GM18502 (cell line): ENCODE results near the gene EVA1C.
"Not testable (repeated sequence)": the region's sequence is repeated elsewhere in the genome, so short reads cannot be mapped to it uniquely, and the experiment has no call there.

Experiments
- ATAC-seq: cut with Tn5 transposase; IDR thresholded peaks from one replicate; pipeline ENCODE4 v1.9.1; 2021; ENCODE audit warnings: mild to moderate bottlenecking; ENCODE audit not compliant: unreplicated experiment, poor library complexity

The EVA1C gene

DNA sequence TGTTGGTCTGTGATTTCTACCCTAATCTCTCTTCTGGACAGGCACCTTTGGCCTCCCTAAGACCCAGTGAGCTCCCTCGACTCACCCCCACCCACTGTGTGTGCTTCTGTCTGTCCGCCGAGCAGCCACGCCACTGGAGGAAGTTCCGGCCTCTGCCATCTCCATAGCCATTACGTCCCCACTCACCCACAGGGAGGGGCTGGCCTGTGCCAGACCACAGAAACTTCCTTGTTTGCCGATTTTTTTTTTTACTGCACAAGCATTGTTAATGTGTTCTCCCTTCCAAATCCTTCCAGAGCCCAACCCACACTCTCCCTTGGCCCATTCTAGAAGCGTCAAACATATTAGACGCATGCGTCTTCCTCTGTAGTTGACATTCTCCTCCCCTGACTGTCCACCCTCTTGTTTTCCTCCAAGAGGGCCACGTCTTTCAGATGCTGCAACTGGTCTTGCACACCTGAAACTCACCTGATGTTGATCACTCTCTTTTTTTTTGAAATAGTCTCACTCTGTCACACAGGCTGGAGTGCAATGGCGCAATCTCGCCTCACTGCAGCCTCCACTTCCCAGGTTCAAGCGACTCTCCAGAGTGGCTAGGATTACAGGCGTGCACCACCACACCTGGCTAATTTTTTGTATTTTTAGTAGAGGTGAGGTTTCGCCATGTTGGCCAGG lies 72.3 kb downstream of the EVA1C start:
- no peak for ATAC-seq

DNA sequence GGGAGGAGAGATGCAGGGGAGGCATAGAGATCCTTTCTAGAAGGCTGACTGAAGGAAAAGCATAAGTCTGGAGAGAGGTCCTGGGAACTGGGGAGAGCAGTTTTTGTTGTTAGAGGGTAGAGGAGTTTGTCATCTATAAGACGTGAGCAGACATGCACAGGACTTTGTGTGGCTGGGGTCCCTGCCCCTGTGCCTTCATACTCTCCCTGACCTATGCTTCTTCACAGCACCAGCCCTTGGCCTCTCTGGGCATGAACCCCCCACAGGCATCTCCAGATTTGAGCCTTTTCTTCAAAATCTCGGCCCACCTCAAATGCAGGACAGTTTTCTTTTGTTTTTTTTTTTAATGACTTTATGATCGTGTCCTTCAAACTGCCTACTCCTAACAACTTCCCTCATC lies 79.9 kb downstream of the EVA1C start:
- ATAC-seq: no peak

DNA sequence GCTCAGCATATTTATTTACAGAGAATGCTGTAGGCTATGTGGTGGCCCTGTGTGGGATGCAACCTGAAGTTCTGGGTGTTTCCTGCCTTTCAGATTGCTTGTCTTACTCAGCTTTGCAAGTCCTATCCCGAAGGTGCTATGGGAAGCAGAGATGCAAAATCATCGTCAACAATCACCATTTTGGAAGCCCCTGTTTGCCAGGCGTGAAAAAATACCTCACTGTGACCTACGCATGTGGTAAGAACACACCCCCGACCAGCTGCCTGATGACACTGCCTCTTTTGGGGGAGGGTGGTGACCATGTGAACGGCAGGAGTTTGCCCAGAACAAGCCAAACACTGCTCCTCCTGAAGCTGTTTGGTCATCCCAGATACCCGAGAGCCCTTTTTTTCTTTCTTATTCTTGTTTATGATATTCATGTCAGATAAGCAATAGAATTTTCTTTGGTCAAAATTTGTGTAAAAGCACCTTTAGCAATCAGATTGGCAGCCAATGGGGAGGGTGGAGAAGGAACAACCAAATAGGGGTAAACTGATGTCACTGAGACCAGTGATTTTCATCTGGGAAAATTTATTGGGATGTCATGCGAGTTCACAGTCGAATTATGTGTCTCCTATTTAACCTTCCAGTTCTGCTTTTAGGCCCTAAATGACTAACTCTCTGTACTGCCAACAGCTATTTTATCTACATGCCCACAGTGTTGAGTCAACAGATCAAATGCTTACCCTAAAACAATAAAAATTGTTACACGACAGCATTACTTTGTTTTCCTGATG lies 82.6 kb downstream of the EVA1C start:
- ATAC-seq: no peak

DNA sequence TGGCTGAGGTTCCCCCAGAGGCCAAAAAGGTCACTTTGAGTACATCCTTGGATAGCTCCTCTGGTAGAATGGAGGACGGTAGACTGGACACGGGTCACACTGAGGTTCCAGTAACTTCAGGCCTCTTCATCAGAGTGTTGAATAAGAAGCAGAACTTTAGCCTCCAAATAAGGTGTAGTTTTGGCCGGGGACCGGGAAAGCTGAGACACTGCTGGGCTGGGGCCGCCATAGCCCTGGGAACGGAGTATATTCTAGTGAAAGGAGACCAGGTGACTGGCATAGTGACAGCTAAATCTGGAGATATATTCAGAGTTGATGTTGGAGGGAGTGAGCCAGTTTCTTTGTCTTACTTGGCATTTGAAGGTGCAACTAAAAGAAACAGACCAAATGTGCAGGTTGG lies 84.1 kb downstream of the EVA1C start:
- no peak for ATAC-seq

DNA sequence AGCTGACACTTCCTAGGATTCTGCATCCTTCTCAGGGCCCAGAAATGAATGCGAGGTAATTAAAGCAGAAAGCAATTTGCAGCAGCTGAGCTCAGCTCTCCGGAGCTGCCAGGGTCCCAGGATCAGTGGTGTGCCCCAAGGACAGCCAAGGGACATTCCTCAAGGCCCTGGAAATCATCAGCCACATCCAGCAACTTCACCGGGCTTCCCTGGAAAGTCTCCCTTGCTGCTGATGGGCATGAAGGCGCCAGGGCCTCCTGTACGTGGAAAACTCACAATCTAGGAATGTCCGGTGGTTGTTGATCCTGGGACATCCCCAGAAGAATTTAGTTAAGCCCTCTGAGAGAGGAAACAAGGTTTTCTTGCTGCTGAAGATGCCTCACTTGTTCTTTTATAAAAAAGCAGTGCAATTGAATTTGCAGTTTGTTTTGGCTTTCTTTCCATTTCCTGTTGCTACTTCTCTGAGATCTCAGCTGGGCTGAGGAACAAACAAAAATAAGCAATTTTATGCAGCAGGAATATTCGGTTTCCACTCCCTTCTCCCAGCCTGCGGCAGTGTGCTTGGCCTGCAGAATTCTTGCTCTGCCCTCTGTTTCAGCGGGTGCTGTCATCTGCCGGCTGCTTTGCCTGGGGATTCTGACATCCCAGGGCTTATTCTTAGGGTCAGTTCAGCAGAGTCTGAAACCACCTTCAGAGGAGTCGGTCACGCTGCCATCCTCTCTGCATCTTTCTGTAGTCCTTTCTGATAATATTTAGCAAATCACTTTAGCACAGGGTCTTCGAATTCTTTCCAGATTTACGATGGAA lies 86.9 kb downstream of the EVA1C start:
- no peak for ATAC-seq

DNA sequence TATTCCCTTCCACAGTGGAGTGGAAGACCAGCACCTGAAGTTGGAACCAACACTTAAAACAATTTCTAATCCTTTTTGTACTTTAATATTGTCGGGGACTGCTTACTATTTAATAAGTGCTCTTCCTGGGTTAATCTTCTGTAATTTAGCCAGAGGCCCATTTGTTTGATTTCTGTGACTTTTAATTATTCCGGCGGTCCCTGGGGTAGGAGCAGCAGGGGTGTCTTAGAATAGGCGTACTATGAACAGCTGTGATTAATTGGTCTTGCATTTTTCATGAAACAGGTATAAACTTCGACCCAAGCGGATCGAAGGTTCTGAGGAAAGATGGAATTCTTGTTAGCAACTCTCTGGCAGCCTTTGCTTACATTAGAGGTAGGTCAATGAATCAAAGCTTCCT lies 91.1 kb downstream of the EVA1C start:
- not testable (repeated sequence) for ATAC-seq

DNA sequence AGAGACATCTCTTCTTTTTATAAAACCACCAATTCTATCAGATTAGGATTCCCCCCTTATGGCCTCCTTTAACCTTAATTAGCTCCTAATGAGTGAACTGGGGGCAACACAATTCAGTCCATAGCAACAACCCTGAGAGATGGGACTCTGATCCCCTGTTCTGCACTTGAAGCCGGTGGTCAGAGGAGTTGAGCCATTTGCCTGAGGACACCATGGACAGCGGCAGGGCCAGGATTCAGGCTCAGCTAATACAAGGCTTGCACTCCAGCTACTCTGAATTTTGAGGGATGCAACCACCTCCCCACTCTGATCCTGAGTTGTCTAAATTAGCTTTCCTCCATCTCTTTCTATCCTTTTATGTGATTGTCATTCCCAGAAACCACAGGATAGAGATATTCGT lies 93.3 kb downstream of the EVA1C start:
- ATAC-seq: not testable (repeated sequence)

DNA sequence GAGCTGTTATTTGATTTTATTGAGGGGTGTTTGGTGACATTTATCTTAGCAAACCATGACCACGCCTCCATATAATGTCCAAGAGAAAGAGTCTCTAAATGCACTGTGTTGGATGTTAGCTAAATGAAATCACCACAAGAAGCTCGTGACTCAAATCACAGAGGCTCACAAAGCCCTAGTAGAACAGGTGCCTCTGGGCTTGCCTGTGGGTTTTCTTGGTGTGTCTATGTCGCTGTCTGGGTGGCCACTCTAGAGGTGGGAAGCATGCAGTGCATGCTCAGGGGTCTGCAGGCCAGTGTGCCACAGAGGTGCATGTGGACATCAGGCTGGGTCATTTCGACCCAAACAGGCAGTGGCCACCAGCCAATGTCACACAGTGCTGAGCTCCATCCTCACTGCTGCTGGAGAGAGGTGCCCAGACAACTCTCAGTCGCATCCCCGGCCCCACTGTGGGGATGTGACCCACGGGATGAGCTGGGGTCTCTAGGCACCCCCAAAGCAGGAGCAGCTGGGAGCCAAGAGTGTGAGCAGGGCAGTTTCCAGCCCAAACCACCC lies 94.0 kb downstream of the EVA1C start:
- not testable (repeated sequence) for ATAC-seq

DNA sequence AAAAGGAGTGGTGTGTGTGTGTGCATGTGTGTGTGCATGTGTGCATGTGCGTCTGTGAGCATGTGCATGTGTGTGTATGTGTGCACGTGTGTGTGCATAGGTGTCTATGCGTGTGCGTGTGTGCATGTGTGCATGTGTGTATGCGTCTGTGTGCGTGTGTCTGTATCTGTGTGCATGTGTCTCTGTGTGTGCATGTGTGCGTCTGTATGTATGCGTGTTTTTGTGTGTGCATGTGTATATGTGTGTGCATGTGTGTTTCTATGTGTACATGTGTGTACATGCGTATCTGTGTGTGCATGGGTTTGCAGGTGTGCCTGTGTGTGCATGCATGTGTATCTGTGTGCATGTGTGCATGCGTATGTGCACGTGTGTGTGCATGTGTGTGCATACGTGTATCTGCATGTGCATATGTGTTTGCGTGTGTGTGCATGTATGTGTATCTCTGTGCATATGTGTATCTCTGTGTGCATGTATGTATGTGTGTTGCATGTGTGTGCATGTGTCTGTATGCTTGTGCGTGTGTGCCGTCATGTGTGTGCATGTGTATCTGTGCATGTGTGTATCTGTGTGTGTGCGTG lies 94.9 kb downstream of the EVA1C start:
- ATAC-seq: no peak

DNA sequence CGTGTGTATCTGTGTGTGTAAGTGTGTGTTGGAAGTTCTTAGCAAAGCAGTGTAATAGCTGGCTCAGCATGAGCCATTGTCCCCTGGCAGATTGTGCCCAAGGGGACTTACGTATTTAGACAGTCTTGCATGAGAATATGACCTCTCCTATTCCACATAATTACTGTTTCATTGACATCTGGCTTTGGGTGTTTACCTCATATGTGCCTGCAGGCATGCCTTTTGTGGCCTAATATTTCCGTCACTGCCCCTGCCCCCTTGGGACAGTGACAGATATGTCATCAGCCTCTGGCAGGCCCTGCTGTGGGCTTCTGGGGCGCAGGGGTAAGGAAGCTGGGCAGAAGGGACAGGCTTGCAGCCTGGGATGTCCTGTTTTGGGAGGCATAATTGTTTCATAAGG lies 95.5 kb downstream of the EVA1C start:
- ATAC-seq: not testable (repeated sequence)

DNA sequence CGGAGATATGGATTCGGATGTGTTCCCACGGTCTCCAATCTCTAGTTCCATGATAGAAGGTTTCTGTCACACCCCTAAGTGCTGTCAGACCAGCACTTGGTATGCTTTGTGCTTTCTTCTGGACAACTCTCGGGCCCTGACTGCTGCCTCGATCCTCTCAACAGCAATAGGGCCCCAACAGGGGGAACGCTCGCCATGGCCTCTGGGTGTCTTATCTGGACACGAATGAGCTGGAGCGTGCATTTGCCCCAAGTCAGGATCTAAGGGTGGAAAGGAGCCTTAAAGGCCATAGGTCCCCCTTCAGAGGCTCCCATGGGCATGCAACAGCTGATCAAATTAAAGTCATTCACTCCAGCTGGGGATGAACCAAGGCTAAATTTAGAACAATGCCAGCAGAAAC lies 96.1 kb downstream of the EVA1C start:
- ATAC-seq: no peak

DNA sequence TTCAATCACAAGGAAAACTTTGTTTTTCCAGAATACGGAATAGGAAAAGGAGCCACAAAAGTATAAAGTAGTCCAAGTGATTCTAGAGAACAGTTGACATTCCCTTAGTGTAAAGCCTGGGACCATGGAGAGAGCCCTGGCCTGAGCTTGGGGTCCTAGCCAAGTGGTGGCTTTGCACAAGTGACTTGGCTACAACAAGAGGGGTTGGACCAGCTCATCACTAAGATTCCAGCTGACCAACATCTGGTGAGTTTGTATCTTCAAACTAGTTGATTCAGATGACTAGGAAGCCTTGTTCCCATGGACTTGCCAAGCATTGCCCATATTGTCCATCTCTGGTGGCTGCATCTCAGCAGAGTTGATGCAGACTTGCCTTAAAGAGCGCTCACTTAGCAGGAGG lies 96.5 kb downstream of the EVA1C start:
- not testable (repeated sequence) for ATAC-seq

DNA sequence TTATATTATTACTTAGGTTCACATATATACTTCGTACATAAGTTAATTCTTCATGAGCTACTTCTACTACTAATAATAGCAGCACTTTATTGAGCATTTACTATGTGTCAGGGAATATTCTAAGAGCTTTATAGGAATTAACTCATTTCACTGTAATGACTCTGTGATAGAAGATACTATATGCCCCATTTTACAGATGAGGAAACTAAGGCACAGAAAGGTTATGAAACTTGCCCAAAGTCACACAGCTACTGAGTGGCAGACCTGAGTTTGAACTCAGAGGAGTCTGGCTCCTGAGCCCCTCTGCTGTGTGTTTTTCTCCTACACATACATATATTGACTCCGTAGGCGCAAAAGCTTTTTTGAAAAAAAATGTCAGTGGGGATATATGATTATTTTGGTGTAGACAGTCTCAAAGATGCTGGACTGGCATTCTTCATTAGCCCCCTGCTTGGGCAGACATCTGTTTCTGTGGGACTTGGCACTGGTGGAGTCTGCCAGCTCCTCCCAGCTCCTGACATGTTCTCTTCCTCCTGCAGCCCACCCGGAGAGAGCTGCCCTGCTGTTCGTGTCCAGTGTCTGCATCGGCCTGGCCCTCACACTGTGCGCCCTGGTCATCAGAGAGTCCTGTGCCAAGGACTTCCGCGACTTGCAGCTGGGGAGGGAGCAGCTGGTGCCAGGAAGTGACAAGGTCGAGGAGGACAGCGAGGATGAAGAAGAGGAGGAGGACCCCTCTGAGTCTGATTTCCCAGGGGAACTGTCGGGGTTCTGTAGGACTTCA lies 102.0 kb downstream of the EVA1C start:
- no peak for ATAC-seq

DNA sequence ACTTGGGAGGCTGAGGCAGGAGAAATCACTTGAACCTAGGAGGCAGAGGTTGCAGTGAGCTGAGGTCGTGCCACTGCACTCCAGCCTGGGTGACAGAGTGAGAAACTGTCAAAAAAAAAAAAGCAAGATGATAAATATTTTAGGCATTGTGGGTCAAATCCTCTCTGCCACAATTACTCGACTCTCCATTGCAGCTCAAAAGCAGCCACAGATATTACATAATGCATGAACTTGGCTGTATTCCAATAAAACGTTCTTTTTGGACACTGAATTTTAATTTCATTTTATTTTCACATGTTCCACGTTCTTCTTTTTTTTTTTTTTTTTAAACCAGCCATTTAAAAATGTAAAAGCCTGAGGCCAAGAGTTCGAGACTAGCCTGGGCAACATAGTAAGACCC lies 103.4 kb downstream of the EVA1C start:
- ATAC-seq: no peak

DNA sequence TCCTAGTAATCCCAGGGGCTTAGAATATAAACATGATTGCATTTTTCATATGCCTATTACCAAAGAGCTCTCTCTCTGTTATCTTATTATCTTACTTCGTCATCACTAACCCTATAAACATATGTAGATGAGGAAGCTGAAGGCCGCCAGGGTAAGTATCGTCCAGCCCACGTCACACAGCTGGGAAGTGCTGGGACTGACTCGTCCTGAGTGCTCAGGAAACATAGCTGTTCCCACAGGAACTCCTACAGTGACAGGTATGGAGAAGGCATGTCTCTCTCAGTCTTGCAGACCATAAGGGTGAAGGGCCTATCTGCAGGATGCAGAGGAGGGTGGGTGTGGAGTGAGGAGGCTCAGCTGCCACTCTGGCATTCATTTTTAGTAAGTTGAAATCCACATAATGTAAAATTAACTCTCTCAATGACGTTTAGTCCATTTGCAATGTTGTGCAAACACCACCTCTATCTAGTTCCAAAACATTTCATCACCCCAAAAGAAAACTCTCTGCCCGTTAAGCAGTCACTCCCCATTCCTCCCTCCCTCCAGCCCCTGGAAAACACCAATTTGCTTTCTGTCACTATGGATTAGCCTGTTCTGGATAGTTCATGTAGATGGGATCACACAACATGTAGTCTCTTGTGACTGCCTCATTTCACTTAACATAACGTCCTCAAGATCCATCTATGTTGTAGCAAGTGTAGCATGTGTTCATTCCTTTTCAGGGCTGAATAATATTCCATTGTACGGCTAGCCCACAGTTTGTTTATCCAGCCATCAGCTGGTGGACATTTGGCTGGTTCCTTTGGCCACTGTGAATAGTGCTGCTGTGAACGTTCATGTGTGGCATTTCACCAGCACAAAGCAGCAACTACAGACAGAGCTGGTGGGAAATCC lies 104.5 kb downstream of the EVA1C start:
- ATAC-seq: no peak

DNA sequence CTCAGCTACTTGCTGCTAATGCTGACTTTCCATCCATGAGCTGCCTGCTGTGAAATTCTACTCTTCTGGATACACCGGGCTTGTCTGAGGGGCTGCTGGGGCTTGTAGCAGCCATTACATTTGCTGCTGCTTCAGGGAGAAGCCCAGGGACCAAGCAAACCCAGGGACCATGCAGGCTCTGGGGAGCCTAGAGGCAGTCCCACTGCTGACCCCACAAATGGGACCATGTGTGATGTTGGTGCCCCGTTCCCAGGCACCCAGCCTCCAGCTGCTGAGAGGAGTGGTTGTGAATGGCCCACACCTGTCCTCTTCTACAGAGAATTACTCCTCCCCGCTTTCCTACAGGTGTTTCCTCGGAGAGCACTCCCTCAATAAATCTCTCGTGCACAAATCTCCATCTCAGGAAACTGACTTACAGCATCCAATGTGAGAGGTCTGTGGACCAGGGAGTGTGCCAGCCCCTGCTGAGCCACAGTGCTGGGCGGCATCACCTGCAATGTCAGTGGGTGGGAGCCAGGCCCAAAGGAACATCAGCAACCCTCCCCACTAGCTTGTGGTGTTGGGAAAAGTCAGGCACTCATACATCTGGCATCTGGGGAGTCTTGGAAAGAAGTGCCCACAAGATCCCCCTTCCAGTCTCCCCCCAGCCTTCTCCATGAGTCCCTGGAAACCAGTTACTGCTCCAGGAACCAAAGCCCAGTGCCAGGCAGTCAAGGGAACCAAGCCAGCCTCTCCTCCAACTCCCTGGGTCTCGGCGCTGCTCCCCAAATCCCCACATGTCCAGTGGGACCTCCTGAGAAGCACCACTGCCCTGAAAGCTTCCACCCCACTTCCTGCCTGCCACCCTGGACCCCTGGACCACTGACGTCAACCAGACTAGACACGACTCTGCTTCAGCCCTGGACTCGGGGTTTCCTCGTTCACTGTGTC lies 107.7 kb downstream of the EVA1C start:
- no peak for ATAC-seq

DNA sequence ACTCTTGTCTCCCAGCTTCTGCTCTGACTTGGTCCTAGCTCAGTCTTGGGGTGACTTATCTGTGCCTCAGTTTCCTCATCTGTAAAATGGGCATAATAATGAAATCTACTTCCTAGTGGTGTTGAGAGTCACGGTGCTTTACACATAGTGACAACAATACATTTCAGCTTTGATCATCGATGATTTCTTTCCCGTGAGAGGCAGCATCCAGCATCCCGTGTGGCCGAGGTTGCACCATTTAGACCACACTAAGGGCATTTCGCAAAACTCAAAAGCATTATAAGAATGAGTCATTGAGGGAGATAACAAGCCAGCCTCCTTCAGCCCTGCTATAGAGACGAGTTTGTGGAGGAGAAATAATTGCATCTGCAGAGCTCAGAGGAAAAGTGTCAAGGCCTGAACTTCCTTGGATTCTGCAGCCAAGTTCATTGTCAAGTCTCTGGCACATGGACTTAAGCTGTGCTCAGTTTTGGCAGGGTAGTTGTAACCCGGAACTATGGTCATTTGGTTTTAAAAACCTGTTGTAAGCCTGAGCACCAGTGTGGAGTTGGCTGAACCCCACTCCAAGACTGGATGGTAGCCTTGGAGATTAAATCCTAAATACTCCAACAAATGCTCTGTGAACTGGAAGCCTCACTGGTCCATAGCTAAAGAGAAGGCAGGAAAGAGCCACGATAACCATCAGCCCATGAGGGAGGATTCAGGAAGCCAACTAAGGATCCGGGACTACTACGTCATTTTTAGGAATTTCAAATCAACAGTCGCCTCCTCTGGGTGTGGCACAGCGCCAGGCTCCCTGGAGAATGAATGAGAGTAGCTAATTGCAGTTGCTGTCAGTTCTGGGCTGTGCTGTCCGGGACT lies 108.6 kb downstream of the EVA1C start:
- no peak for ATAC-seq
